ENCODE measurements around the gene AGBL4. TPM values are rescaled to one million over a fixed set of nuclear protein-coding genes. Genes with fewer than 3 reads are reported as not detected.

Gene AGBL4
- total RNA-seq, 1 donor from 2014 or later: 0.40 TPM

DNA sequence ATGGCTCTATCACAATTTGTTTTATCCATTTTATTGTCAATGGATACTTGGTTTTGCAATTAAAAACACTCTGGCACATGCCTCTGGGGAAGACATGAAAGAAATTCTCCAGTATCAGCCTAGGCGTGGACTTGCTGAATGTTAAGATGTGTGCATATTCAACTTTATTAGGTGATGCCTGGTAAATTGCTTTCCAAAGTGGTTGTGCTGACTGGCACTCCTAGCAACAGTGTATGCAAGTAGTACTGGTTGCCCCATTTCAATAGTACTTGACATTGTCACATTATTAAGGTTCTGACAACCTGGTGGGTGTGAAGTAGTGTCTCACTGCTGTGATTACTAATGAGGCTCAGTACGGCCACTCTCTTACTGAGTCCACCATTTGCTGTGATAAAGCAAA is 1295.2 kb downstream of the AGBL4 start:
- no peak for DNase-seq (ENCODE audit: low read depth in 2 of 2)

DNA sequence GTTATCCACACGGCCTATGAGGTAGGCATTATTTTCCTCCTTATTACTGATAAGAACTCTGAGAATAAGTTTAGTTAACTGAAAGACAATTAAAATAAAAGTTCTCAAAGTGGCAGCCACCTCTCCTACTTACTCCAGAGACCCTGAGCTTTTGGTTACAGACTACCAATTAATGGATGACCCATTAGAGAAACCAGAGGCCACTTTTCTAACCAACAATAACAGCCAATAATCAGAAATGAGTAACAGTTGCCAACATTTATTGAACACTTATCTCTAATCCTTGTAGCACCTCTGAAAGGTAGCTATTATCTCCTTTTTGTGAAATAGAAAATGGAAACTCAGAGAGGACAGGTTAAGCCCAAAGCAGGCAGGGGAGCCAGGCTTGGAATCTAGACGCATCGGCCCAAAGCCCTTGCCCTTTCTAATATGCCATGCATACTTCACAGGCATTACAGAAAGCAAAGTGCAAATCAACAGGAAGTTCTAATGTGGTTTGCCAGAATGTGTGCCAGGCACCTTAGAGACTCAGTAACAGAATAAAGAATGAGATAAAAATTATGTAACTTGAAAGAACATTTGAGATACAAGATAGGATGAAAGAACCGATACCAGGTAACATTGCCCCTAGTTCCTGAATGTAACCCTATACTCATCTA is 1297.1 kb downstream of the AGBL4 start:
- no peak for DNase-seq (ENCODE audit: low read depth in 2 of 2)

DNA sequence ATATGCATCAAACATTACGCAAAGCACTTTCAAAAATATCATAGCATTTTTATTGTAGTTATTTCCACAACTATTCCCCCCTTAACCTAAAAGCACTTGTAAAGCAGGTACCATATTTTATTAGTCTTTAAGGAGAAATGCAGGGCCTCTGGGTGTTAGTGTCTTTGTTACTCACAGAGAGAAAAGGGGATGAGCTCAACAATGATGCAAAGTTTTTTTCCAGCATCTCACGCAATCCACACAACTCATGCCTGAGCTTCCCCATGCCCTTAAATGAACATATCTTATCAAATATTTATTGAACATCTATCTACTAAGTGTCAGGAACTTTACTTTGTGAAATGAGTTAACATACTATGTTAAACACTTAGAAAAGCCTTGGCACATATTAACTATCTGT is 1297.6 kb downstream of the AGBL4 start:
- no peak for DNase-seq (ENCODE audit: low read depth in 2 of 2)

DNA sequence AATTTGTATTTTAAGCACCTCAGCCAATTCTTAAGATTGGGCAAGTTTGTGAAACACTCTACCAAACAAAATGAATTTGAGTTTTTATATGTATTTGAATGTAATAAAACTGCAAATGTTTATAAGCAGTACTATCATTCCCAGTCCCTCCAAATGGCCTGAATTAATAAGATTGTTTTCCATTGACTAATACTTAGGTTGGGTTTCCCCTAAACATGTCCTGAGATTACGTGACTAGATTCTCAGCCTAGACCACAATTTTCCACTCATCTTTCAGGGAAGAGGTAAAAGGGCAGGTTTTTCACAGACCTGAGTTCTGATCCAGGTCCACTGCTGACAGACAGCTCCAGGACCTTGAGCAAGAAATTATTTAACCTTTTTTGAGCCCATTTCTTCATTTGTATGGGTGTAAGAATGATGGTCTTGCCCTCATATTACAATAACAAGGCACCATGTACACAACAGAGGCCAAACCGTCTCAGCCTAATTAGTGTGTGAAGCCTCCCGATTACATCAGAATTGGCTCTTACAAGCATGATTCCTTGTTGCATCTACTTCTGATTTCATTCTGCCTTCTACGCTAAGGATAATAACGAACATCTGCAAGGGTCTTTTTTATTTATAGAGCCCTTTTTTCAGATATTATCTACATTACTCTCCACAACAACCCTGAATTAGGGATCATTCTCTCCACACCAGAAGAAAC is 1298.3 kb downstream of the AGBL4 start:
- no peak for DNase-seq (ENCODE audit: low read depth in 2 of 2)

DNA sequence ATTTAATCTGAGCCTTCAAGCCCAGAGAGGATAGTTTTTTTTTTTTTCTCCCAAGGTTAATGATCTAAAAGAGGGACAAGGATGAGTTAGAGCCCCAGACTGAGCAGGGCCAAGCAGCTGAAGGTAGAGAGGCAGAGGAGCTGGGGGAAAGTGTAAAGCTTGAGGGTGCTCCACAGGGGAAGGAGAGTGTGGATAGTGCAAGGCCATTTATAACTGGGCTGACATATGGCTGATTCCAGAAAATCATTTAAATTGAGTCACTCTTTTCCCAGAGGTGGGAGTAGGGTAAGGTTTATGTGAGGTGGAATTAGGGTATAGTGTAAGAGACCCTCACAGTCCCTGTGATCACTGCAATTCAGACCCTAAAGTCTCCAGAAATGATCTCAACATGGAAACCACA is 1302.8 kb downstream of the AGBL4 start:
- DNase-seq (ENCODE audit: low read depth in 2 of 2): no peak

DNA sequence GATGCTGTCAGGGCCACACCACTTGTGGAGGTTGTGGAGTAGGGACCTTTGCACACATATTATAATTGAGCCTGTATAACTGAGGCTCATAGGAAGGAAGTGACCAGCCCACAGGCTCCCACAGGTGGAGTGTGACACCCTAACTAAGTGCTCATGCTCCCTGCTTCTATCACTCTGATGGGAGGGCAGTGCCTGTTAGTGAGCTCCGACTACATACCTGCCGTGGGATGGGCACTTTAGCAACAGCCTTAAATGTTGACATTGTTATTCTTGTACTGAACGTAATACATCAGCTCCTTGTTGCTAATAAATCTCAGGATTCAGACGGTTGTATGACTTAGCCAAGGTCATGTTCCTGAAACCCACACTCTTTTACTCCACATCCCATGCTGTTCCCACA is 1305.0 kb downstream of the AGBL4 start:
- no peak for DNase-seq (ENCODE audit: low read depth in 2 of 2)

DNA sequence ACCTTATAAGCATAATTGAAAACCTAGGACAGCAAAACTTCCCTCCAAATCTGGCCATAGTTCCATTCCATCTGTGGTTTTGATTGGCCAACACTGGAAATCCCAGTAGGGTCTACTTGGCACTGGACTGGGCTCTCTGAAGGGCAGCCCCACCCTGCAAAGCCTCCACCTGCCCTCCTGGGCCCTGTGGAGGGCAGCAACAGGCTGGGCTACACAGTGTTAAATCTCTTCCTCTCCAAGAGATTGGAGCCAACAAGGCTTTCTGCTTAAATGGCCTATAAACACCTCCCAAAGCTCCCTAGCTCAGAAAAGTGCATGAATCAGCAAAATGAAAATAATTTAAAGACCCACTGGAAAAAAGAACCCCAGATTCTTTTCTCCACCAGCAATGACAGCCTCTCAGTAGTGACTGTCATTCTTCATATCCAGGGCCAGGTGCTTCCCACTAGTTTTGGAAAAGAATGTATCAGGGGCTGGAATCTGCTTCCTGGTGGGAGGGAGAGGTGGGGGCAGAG is 1305.6 kb downstream of the AGBL4 start:
- DNase-seq (ENCODE audit: low read depth in 2 of 2): no peak

DNA sequence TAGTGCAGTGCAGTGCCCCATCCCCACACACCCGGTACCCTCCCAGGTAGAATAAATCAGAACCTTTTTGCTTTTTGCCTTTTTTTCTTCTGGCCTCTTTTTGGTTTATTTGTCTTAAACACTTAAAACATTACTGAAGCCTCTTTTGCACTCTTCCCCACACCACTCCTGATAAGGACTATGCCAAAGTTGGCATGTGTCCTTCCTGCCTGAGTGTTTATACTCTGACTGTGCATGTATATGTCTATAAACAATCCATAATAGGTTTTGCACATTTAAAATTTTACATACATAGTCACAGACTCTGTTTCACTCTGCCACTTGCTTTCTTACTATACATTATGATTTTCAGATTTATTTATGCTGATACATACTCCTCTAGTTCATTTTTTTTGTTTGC is 1306.7 kb downstream of the AGBL4 start:
- no peak for DNase-seq (ENCODE audit: low read depth in 2 of 2)

DNA sequence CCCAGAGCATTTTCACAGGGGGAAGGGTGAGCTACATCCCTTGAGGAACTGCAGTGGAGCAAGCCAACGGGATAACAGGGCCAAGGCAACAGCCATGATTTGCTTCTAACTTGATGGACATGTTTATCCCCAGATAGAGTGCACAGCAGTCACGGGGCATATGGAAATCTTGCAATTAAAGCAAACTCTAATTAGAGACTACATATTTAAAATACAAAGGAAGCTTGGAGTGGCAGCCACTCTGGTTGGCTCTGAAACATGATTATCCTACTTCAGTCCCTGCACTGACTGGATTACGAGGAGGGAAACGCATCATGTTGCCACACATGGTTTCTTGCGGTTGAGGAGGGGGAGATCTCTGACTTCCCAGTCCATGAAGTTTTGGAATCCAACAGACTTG is 1307.8 kb downstream of the AGBL4 start:
- no peak for DNase-seq (ENCODE audit: low read depth in 2 of 2)

DNA sequence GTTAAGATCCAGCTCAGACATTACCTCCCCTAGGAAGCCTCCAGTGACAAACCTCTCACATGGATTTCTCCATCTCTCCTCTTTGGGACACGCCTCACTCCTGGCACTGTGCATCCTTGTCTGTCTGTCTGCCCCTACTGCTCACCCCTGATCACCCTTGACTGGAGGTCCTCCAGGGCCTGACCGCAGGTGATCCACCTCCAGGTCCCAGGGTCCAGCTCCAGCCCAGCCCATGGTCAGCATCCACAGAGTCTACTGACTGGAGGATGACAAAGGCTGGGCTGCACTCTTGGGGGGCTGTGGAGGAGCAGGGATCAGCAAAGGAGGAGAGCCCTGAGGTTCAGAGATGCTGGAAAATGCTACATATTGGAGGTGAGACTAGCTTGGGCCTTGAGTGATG is 1312.8 kb downstream of the AGBL4 start:
- DNase-seq (ENCODE audit: low read depth in 2 of 2): no peak

DNA sequence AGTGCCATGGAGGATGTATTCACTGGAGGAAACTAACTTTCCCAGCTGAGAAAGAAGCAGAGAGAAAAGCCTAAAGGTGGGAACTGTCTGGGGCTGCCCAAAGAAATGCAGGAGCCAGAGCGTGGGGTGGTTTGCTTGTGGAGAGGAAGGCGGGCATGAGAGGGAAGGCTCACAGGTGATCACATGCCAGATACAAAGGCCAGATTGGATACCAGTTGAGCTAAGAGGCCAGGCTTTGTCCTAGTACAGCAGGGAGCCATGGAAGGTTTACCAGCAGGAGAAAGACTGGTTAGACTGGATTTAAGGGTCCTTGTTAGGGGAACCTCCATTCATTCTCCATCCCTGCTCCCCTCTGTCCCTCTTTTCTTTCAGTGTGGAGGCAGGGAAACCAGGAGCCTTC is 1313.4 kb downstream of the AGBL4 start:
- no peak for DNase-seq (ENCODE audit: low read depth in 2 of 2)

DNA sequence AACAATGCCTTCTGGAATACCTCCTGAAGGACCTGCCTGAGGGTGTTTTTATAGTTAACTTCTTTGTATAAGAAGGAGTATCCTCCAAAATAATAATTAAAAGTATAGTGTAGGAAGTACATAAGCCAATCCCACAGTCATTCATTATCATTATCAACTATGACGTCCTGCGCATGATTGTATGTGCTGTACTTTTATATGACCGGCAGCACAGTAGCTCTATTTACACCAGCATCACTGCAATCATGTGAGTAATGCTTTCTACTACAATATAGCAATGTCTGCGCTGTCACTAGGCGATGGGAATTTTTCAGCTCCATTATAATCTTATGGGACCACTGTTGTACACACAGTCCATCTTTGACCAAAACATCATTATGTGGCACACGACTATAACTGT is 1319.0 kb downstream of the AGBL4 start:
- no peak for DNase-seq (ENCODE audit: low read depth in 2 of 2)

DNA sequence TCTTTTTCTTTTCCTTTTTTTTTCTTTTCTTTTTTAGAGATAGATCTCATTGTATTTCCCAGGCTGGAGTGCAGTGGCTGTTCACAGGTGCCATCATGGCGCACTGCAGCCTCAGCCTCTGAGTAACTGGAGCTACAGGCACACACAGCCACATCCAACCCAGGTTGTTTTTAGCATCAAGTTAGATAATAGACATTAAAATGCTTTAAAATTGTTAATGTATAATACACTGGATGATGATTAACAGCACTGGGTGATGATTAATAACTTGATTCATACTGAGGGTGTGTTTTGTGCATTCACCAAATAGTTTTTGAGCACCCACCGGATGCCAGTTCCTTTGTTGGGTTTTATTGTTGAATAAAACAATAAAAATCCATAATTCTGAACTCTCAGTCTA is 1322.3 kb downstream of the AGBL4 start:
- DNase-seq (ENCODE audit: low read depth in 2 of 2): no peak

DNA sequence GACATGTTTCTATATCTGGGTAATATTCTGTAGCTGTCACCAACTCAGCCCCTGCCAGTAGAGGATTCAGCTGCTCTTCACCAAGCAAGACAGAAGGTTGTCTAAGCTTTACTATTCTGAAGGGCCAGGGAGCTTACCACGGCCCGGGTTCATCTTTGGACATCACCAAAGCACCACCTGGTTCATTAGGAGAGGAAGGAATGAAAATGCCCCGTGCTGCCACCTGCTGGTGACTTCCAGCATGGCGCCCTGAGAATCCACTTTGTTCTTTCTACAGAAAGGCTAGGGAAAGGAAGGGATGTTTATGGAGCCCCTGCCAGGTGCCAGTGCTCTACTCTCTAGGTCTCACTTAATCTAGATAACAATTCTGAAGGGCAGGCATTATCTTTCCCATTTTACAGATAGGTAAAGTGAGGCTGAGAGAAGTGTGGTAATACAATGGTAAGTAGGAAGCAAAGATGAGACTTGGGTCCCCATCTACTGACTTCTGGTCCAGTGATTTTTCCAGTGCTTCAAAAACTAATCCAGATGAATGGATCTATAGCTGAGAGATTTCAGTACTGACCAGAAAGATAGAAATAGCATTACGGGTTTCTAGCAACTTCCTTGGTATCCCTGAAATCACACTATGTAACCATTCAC is 1326.6 kb downstream of the AGBL4 start:
- DNase-seq (ENCODE audit: low read depth in 2 of 2): peak; percentile 39 to 52

DNA sequence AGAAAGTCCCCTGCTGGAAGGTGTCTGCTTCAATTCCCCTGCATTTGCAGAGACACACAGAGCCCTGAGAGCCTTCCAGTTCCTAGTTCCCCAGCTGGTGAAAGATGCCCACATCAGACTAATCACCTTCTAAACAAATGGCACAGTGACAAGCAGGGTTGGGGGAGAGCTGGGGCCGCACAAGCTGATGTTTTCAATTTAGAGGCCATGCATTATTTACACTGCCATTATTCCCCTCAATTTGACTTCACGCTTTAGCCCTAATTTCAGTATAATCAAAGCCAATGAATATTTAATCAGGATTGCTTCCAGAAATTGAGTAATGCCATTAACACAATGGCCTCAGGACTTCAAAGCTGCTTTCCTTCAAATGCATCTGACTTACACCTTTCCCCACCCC is 1328.6 kb downstream of the AGBL4 start:
- no peak for DNase-seq (ENCODE audit: low read depth in 2 of 2)

DNA sequence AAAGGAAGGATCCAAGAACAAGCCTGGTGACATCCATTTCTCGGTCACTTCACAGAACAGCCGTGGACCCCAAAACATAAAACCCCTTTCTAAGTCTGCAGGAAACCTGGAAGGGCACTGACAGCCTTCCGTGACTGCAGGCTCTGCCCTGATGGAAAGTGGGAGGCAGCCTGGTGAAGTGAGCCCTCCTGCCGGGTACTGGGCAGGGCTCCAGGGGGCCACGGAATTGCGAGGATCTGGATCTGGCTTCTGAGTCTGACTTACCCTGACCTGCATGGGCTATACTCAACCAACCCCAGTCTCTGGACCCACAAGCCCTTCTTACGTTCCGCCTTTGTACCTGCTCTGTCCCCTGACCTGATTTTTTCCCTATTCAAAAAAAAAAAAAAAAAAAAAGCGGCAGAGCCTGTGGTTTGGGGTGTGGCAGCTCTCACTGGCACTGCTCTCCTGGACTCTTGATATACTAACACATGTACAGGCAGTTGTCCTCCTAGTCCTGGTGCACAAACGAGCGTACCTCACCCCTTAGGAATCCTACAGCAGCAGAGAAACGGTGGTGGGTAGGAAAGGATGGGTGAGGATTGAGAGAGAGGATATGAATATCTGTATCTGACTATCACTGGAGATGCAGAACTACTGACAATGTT is 1330.0 kb downstream of the AGBL4 start:
- no peak for DNase-seq (ENCODE audit: low read depth in 2 of 2)

DNA sequence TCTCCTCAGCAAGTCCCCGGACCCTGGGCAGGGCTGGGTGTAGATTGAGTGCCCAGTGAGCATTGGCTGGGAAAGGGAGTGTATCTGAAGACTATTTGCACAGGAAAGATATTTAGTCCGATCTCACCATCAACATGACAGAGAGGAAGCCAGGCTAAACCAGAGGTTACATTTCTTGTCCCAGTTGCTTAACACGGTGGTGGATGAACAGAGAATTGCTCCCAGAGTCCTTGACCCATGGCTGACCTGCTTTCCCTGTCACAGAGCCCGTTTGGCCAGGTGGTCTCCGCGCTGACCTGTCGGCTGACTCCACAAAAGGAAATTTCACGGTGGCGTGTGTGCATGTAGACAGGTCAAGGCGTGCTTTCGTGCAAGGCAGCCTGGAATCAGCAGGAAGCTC is 1330.6 kb downstream of the AGBL4 start:
- DNase-seq (ENCODE audit: low read depth in 2 of 2): no peak

DNA sequence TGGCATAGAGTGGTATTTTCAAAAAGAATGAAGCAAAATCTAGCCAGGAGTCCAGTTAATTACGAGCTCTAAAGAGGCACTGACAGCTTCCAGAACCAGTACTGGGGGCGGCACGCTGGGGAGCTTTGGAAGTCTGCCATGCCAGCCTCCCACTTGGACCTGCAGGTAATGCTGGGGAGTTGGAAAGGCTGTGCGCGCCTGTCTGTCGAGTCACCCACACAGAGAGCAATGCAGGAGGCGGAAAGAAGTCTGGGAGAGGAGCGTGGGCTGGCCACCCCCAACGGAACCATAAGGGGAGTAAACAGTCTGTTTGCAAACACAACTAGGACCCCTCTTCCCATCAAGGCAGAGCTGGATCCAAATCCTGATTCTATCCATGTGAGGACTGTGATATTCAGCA is 1331.5 kb downstream of the AGBL4 start:
- no peak for DNase-seq (ENCODE audit: low read depth in 2 of 2)

DNA sequence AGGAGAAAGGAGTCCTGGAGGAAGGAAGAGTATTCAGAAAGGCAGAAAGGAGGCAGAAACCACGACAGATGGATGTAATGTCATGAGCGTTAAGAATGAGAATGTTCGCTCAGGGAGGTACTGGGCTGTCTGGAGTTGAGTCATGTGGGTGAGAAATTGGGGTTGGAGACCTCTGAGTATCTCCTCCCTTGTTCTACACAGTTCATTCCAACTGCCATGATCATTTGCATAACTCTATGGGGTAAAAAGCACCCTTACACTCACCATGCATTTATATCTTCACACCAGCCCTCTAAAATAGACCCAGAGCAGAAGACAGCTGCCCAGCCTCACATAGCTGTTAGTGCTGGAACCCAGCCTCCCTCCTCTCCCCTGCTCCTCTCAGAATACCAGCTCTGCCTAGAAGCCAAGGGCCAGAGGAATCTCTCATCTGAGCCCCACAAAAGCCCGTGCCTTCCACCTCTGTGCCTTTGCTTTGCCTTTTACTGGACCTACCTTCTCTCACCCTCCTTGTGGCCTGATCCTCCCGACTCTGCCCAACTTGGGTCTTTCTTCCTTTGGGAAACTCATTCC is 1332.2 kb downstream of the AGBL4 start:
- DNase-seq (ENCODE audit: low read depth in 2 of 2): no peak

DNA sequence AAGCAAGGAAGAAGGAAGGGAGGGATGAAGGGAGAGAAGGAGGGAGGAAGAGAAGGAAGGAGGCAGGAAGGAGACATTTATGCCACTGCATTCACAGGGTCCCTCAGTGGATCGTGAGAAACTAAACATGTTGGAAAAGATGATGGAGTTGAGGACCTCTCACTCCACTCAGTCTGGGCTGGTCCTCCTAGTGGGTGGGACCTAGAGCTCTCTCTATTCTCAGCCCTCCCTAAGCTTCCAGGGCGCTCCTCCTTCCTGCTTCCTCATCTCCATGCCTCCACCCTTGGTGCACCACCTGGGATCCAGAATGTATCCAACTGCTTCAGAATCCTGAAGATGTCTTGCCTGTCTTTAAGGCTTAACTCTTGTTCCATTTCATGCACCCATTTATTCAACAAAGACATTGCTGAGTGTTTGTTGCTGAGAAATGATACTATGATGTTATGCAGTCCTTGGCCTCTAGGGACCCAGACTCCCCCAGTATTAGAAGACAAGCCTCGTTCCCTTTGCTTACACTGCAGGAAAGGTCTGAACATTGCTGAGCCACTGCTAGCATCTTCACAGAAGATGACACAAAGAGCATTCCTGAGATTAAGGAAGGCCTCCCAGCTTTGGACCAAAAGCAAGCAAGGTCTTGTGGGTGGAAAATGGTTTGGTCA is 1335.5 kb downstream of the AGBL4 start:
- peak in 1 of 2 donors; percentile 5 for DNase-seq (ENCODE audit: low read depth in 2 of 2)

DNA sequence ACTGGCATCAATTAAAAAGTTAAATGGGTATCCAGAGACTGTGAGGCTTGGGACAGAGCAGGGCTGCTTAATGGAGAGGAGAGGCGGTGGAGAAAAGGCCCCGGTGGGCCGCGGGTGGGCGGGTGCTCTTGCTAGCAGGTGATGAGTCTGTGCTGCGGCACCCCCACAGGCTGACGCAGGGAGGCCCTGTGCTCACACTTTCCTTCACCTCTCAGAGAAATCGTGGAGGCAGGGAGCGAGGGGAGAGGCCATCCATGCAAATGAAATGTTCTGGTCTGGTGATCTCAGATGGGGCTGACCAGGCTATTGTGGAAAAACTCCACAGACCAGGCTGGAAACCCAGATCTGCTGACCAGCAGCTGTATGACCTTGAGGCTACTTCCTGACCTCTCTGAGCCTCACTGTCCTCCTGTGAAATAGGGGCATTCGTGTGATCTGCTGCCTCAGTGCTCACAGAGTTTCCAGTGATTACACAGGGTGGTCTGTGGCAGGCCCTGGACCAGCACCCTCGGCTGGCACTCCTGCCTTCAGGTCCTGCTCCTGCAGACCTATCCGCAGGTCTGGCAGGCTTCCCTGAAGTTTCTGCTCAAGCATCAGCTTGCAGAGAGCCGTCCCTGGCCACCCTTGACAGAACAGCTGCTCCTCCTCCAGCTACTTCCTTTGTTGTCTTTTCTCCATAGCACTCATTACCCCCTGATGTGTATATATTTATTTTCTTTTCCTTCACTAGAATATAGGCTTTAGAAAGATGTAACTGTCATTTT is 1336.3 kb downstream of the AGBL4 start:
- DNase-seq (ENCODE audit: low read depth in 2 of 2): no peak
